Endothelial cell of umbilical vein (primary cell): ENCODE results near the gene RRP36. TPM values are rescaled to one million over a fixed set of nuclear protein-coding genes. Genes with fewer than 3 reads are reported as not detected.

Source experiments
- BruUV-seq: library from RNA; stranded (reverse); fragments of 400-500 nt; replicated peaks from 2 replicates; lab custom pipeline; 2021; lab: Mats Ljungman, UMichigan
- CTCF ChIA-PET: fragments of 300-600, 350-600 bp; sonication (Branson Sonifier 250); formaldehyde crosslinking; loops from one replicate; lab custom pipeline; 2021; ENCODE audit warnings: antibody characterized with exemption, inconsistent platforms; lab: Charles Lee
- POLR2A ChIA-PET: fragments of 300-600, 350-600 bp; sonication (Branson Sonifier 250); formaldehyde crosslinking; loops from one replicate; lab custom pipeline; 2021; ENCODE audit warnings: antibody characterized with exemption, inconsistent platforms; lab: Charles Lee
- DNase-seq: peaks from one replicate; pipeline ENCODE4 v3.0.0-alpha.2; 2011; ENCODE audit warnings: low read depth, low spot score
- FAIRE-seq: peaks from 2 replicates; lab custom pipeline; 2011; peaks lifted over from hg19 to GRCh38; lab: Jason Lieb, UNC
- H2AFZ ChIP-seq: 2 replicates; pipeline ENCODE4 v1.6.0; 2012; ENCODE audit warnings: low read depth, low read length, control low read depth, inconsistent platforms
- H3K27ac ChIP-seq: 2 replicates; pipeline ENCODE4 v1.5.1; 2011; ENCODE audit warnings: low read depth, mild to moderate bottlenecking, control low read depth, low read length, moderate library complexity; ENCODE audit not compliant: insufficient read depth
- H3K27me3 ChIP-seq, 2 experiments: 2 replicates each; pipeline versions ENCODE4 v1.6.0 to v1.6.1; 2011; ENCODE audit warnings: low read length in 2 of 2, mixed read lengths in 1 of 2; ENCODE audit not compliant: control insufficient read depth in 2 of 2, insufficient read depth in 2 of 2
- H3K36me3 ChIP-seq, 2 experiments: 2 replicates in 1 of 2; 3 replicates in 1 of 2; pipeline ENCODE4 v1.5.1; 2011; ENCODE audit warnings: low read length in 2 of 2, mild to moderate bottlenecking in 1 of 2, moderate library complexity in 1 of 2; ENCODE audit not compliant: control insufficient read depth in 2 of 2, insufficient read depth in 2 of 2; ENCODE audit errors: extremely low read depth in 1 of 2
- H3K4me1 ChIP-seq: 3 replicates; pipeline ENCODE4 v1.5.1; 2011; ENCODE audit warnings: mild to moderate bottlenecking, low read length; ENCODE audit not compliant: control insufficient read depth, insufficient read depth; ENCODE audit errors: extremely low read depth
- H3K4me2 ChIP-seq: 2 replicates; pipeline ENCODE4 v1.6.1; 2011; ENCODE audit warnings: low read length, control low read depth, mixed read lengths; ENCODE audit not compliant: insufficient read depth
- H3K4me3 ChIP-seq, 3 experiments: fragments of 200-600 bp in 1 of 3; sonication (generic), shearing (Covaris generic) in 1 of 3; replicated peaks in 1 of 3; 2 replicates each; pipeline ENCODE4 v1.5.1; 2011 to 2016; ENCODE audit warnings: control low read depth in 3 of 3, low read length in 3 of 3, mild to moderate bottlenecking in 2 of 3, inconsistent platforms in 1 of 3, low read depth in 1 of 3, moderate library complexity in 1 of 3; ENCODE audit not compliant: insufficient read depth in 1 of 3
- H3K79me2 ChIP-seq: 2 replicates; pipeline ENCODE4 v1.6.0; 2012; ENCODE audit warnings: low read length, inconsistent platforms; ENCODE audit not compliant: control insufficient read depth, insufficient read depth
- H3K9ac ChIP-seq: replicated peaks from 2 replicates; pipeline ENCODE3; 2011; ENCODE audit warnings: low read length, control low read depth; ENCODE audit not compliant: insufficient read depth; ENCODE audit errors: extremely low read depth
- H3K9me1 ChIP-seq: replicated peaks from 3 replicates; pipeline ENCODE4 v1.6.0; 2011; ENCODE audit warnings: mild to moderate bottlenecking, low read length; ENCODE audit not compliant: control insufficient read depth, insufficient read depth; ENCODE audit errors: extremely low read depth
- H3K9me3 ChIP-seq: replicated peaks from 2 replicates; pipeline ENCODE4 v1.5.1; 2012; ENCODE audit warnings: low read length, inconsistent platforms; ENCODE audit not compliant: control insufficient read depth, insufficient read depth
- H4K20me1 ChIP-seq: replicated peaks from 2 replicates; pipeline ENCODE3; 2011; ENCODE audit warnings: mild to moderate bottlenecking, low read length; ENCODE audit not compliant: control insufficient read depth, insufficient read depth; ENCODE audit errors: extremely low read depth
- EZH2 ChIP-seq: IDR thresholded peaks from 2 replicates; pipeline ENCODE4 v1.6.1; 2012; ENCODE audit warnings: borderline replicate concordance, low read depth, mild to moderate bottlenecking, moderate library complexity, low read length, inconsistent platforms; ENCODE audit not compliant: severe bottlenecking
- FOS ChIP-seq: IDR thresholded peaks from 2 replicates; pipeline ENCODE4 v1.6.1; 2011; ENCODE audit warnings: mild to moderate bottlenecking, low read length, moderate library complexity, borderline replicate concordance; ENCODE audit not compliant: insufficient read depth
- GATA2 ChIP-seq: IDR thresholded peaks from 2 replicates; pipeline ENCODE4 v1.7.0; 2011; ENCODE audit warnings: low read depth, mild to moderate bottlenecking, moderate library complexity, mixed read lengths, low read length; ENCODE audit not compliant: insufficient read length, insufficient read depth
- JUN ChIP-seq: IDR thresholded peaks from 2 replicates; pipeline ENCODE4 v1.6.1; 2011; ENCODE audit warnings: borderline replicate concordance, low read depth; ENCODE audit not compliant: insufficient read length, insufficient read depth
- MYC ChIP-seq: IDR thresholded peaks from one replicate; pipeline ENCODE4 v1.6.1; 2011; ENCODE audit warnings: mild to moderate bottlenecking, low read depth, low read length
- POLR2A ChIP-seq: IDR thresholded peaks from 2 replicates; pipeline ENCODE4 v1.6.1; 2012; ENCODE audit warnings: low read depth, mild to moderate bottlenecking, control low read depth, low read length
- POLR2AphosphoS5 ChIP-seq: IDR thresholded peaks from 2 replicates; pipeline ENCODE4 v1.6.1; 2012; ENCODE audit warnings: low read depth, mild to moderate bottlenecking, control low read depth, low read length, moderate library complexity; ENCODE audit not compliant: insufficient read depth
- dilution Hi-C: fragments of 300-500 bp; cut with MboI; formaldehyde crosslinking; loops from one replicate; pipeline ENCODE4 v1.15.0; 2019; ENCODE audit warnings: low sequenced_read_pairs; ENCODE audit not compliant: extremely low pct_ligation_motif_present
- intact Hi-C: fragments of 100-400 bp; cut with micrococcal nuclease; formaldehyde crosslinking; loops from one replicate; pipeline ENCODE4 v1.10.0; 2022
- polyA plus RNA-seq, 4 experiments: library from polyadenylated mRNA; depleted of rRNA in 3 of 4; stranded (reverse) in 3 of 4; unstranded in 1 of 4; fragments of >200 nt; gene quantifications; 2 replicates each; pipeline versions ENCODE4 v1.2.1 to v1.2.3, GENCODE V29; 2011 to 2012; ENCODE audit warnings: missing spikeins in 1 of 4
- total RNA-seq: library from RNA; stranded (reverse); gene quantifications from 2 replicates; pipeline ENCODE4 v1.2.3, GENCODE V29; 2021
- TF ChIP-seq, protein P1 (sequence below): IDR thresholded peaks from 2 replicates; pipeline ENCODE4 v1.6.1; 2011; ENCODE audit not compliant: insufficient read depth, insufficient read length
- TF ChIP-seq, protein P2 (sequence below), 2 donors: IDR thresholded peaks; 1 replicate in 1 of 2; 2 replicates in 1 of 2; pipeline ENCODE4 v1.5.1; 2011; ENCODE audit warnings: low read length in 2 of 2, mild to moderate bottlenecking in 2 of 2, moderate library complexity in 2 of 2, control low read depth in 1 of 2, inconsistent platforms in 1 of 2, low read depth in 1 of 2; ENCODE audit not compliant: insufficient read depth in 1 of 2; ENCODE audit errors: extremely low read depth in 1 of 2

Gene RRP36
- total and polyA plus RNA-seq, 2 donors (not counting 3 experiments of a cell fraction or from before 2014, with no cell fraction given) = 40.2 to 103 TPM

GRCh38 chr6:43077981-43078511 lies 56.6 kb downstream of the RRP36 start:
- dilution Hi-C loops = no loop called here
- FAIRE-seq = no peak
- H2AFZ ChIP-seq = no peak overlapping the region

More at GRCh38 chr6:43077981-43078511, 56.6 kb downstream of the RRP36 start:
- no peak overlapping the region for H3K27ac ChIP-seq
- no TSS peak for BruUV-seq
- H3K36me3 ChIP-seq = peaks cover 0 to 3% of the 10 kb centered on the region in 2 experiments
- H3K4me3 ChIP-seq = no peak overlapping the region
- no peak overlapping the region for H3K4me2 ChIP-seq
- H3K9me1 ChIP-seq = no peaks in the 10 kb centered on the region
- POLR2A ChIA-PET = no interaction called here
- H3K9ac ChIP-seq = no peak overlapping the region
- H3K79me2 ChIP-seq = no peaks in the 10 kb centered on the region
- no peak for DNase-seq
- intact Hi-C loops = no loop called here
- peaks cover 2% of the 10 kb centered on the region for H4K20me1 ChIP-seq
- CTCF ChIA-PET = interaction anchor here (2.3 kb wide), 1 partner anchor 51 kb away, joined by 11 read pairs; no protein-coding TSS in a partner anchor
- TF ChIP-seq FOS (no peak), POLR2A (no peak), JUN (no peak), POLR2AphosphoS5 (no peak), GATA2 (no peak), MYC (no peak), EZH2 (no peak)
- TF ChIP-seq, protein P1, sequence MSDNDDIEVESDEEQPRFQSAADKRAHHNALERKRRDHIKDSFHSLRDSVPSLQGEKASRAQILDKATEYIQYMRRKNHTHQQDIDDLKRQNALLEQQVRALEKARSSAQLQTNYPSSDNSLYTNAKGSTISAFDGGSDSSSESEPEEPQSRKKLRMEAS = no peak
- TF ChIP-seq, protein P2, sequence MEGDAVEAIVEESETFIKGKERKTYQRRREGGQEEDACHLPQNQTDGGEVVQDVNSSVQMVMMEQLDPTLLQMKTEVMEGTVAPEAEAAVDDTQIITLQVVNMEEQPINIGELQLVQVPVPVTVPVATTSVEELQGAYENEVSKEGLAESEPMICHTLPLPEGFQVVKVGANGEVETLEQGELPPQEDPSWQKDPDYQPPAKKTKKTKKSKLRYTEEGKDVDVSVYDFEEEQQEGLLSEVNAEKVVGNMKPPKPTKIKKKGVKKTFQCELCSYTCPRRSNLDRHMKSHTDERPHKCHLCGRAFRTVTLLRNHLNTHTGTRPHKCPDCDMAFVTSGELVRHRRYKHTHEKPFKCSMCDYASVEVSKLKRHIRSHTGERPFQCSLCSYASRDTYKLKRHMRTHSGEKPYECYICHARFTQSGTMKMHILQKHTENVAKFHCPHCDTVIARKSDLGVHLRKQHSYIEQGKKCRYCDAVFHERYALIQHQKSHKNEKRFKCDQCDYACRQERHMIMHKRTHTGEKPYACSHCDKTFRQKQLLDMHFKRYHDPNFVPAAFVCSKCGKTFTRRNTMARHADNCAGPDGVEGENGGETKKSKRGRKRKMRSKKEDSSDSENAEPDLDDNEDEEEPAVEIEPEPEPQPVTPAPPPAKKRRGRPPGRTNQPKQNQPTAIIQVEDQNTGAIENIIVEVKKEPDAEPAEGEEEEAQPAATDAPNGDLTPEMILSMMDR (IDR thresholded peaks at IDR 0.05; ENCODE audit: extremely low read depth in 1 of 2, insufficient read depth in 1 of 2, low read depth in 1 of 2, low read length in 2 of 2) = no peak
- H3K4me1 ChIP-seq = peaks cover 7% of the 10 kb centered on the region
- no peaks in the 10 kb centered on the region for H3K9me3 ChIP-seq
- H3K27me3 ChIP-seq = peaks cover 0 to 6% of the 10 kb centered on the region in 2 experiments
